Liver (tissue), 3 donors: ENCODE data around the gene SUN3.

Source experiments
- GABPA ChIP-seq, 2 donors: IDR thresholded peaks in 1 of 2; conservative IDR thresholded peaks in 1 of 2; 2 replicates each; pipeline ENCODE4 v1.6.1; 2016; ENCODE audit warnings: antibody characterized with exemption in 2 of 2, mild to moderate bottlenecking in 1 of 2, moderate library complexity in 1 of 2
- RXRA ChIP-seq, 2 donors: IDR thresholded peaks; 2 replicates each; pipeline ENCODE4 v1.6.1; 2017 to 2018; ENCODE audit warnings: antibody characterized with exemption in 2 of 2, mild to moderate bottlenecking in 1 of 2
- TAF1 ChIP-seq: conservative IDR thresholded peaks from 2 replicates; pipeline ENCODE4 v1.6.1; 2016; ENCODE audit warnings: antibody characterized with exemption, mild to moderate bottlenecking
- YY1 ChIP-seq: IDR thresholded peaks from 2 replicates; pipeline ENCODE4 v1.6.1; 2016; ENCODE audit warnings: antibody characterized with exemption, mild to moderate bottlenecking
- TF ChIP-seq, protein P1 (sequence below): fragments of 150-350 bp; IDR thresholded peaks from 2 replicates; pipeline ENCODE4 v1.5.1; 2017; ENCODE audit warnings: improper control_type of control experiment, low read depth, low read length; ENCODE audit not compliant: missing input control
- TF ChIP-seq, protein P2 (sequence below): IDR thresholded peaks from 2 replicates; pipeline ENCODE4 v1.6.1; 2016; ENCODE audit warnings: antibody characterized with exemption, mild to moderate bottlenecking
- TF ChIP-seq, protein P3 (sequence below): IDR thresholded peaks from 2 replicates; pipeline ENCODE4 v1.6.1; 2016; ENCODE audit warnings: antibody characterized with exemption
- TF ChIP-seq, protein P4 (sequence below): IDR thresholded peaks from 2 replicates; pipeline ENCODE4 v1.6.1; 2016; ENCODE audit warnings: antibody characterized with exemption
- donor health status: healthy.
- donor health status: healthy.

DNA sequence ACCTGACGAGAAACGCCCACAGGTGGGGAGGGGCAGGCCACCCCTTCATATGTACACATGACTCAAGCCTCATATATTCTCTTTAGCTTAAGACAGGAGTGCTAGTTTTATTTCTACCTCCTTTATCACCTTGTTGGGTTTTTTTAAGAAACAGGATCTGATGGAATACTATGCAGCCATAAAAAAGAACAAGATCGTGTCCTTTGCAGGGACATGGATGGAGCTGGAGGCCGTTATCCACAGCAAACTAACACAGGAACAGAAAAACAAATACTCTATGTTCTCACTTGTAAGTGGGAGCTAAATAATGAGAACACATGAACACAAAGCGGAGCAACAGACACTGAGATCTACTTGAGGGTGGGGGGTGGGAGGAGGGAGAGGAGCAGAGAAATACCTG lies 38.3 kb downstream of the SUN3 start:
- TF ChIP-seq, protein P1, sequence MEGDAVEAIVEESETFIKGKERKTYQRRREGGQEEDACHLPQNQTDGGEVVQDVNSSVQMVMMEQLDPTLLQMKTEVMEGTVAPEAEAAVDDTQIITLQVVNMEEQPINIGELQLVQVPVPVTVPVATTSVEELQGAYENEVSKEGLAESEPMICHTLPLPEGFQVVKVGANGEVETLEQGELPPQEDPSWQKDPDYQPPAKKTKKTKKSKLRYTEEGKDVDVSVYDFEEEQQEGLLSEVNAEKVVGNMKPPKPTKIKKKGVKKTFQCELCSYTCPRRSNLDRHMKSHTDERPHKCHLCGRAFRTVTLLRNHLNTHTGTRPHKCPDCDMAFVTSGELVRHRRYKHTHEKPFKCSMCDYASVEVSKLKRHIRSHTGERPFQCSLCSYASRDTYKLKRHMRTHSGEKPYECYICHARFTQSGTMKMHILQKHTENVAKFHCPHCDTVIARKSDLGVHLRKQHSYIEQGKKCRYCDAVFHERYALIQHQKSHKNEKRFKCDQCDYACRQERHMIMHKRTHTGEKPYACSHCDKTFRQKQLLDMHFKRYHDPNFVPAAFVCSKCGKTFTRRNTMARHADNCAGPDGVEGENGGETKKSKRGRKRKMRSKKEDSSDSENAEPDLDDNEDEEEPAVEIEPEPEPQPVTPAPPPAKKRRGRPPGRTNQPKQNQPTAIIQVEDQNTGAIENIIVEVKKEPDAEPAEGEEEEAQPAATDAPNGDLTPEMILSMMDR: no peak
- TF ChIP-seq, protein P2, sequence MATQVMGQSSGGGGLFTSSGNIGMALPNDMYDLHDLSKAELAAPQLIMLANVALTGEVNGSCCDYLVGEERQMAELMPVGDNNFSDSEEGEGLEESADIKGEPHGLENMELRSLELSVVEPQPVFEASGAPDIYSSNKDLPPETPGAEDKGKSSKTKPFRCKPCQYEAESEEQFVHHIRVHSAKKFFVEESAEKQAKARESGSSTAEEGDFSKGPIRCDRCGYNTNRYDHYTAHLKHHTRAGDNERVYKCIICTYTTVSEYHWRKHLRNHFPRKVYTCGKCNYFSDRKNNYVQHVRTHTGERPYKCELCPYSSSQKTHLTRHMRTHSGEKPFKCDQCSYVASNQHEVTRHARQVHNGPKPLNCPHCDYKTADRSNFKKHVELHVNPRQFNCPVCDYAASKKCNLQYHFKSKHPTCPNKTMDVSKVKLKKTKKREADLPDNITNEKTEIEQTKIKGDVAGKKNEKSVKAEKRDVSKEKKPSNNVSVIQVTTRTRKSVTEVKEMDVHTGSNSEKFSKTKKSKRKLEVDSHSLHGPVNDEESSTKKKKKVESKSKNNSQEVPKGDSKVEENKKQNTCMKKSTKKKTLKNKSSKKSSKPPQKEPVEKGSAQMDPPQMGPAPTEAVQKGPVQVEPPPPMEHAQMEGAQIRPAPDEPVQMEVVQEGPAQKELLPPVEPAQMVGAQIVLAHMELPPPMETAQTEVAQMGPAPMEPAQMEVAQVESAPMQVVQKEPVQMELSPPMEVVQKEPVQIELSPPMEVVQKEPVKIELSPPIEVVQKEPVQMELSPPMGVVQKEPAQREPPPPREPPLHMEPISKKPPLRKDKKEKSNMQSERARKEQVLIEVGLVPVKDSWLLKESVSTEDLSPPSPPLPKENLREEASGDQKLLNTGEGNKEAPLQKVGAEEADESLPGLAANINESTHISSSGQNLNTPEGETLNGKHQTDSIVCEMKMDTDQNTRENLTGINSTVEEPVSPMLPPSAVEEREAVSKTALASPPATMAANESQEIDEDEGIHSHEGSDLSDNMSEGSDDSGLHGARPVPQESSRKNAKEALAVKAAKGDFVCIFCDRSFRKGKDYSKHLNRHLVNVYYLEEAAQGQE: no peak
- TF ChIP-seq, protein P3, sequence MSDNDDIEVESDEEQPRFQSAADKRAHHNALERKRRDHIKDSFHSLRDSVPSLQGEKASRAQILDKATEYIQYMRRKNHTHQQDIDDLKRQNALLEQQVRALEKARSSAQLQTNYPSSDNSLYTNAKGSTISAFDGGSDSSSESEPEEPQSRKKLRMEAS: no peak
- TF ChIP-seq GABPA (IDR thresholded peaks at IDR 0.05 in 1 of 2, conservative IDR thresholded peaks at IDR 0.05 in 1 of 2) (no peak), RXRA (IDR thresholded peaks at IDR 0.05) (no peak), TAF1 (no peak), YY1 (no peak)
- TF ChIP-seq, protein P4, sequence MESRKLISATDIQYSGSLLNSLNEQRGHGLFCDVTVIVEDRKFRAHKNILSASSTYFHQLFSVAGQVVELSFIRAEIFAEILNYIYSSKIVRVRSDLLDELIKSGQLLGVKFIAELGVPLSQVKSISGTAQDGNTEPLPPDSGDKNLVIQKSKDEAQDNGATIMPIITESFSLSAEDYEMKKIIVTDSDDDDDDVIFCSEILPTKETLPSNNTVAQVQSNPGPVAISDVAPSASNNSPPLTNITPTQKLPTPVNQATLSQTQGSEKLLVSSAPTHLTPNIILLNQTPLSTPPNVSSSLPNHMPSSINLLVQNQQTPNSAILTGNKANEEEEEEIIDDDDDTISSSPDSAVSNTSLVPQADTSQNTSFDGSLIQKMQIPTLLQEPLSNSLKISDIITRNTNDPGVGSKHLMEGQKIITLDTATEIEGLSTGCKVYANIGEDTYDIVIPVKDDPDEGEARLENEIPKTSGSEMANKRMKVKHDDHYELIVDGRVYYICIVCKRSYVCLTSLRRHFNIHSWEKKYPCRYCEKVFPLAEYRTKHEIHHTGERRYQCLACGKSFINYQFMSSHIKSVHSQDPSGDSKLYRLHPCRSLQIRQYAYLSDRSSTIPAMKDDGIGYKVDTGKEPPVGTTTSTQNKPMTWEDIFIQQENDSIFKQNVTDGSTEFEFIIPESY: no peak
